LNCAP (cell line): ENCODE data around the gene PRC1.

ENCODE experiments used
- CTCF ChIP-seq: fragments of 450-650 bp; IDR thresholded peaks from 2 replicates; pipeline ENCODE4 v1.5.1; 2017; ENCODE audit warnings: mild to moderate bottlenecking

Gene PRC1

GRCh38 chr15:90954712-90955623 is 39.4 kb downstream of the PRC1 start, which contains the start of gene RCCD1:
Gene RCCD1 (plus strand): TSS chr15:90954884. CDS start chr15:90956735, 1,851 bp downstream.
- TF ChIP-seq CTCF, result no peak

- no peak for TF ChIP-seq CTCF
Measured at GRCh38 chr15:90953947-90954711, 40.2 kb downstream of the PRC1 start.

- no peak for TF ChIP-seq CTCF
Measured at GRCh38 chr15:90952901-90953677, 41.2 kb downstream of the PRC1 start.

GRCh38 chr15:90950676-90951075 is 43.7 kb downstream of the PRC1 start:
- no peak for TF ChIP-seq CTCF

- no peak for TF ChIP-seq CTCF
Measured at GRCh38 chr15:90949979-90950675, 44.2 kb downstream of the PRC1 start.

GRCh38 chr15:90948506-90948905 is 45.8 kb downstream of the PRC1 start:
- TF ChIP-seq CTCF, result no peak
